Activated CD4-positive, alpha-beta T cell treated with anti-CD3 and anti-CD28 coated beads for 36 hours (primary cell): ENCODE data around the gene DYNLT3. TPM values are rescaled to one million over a fixed set of nuclear protein-coding genes. Genes with fewer than 3 reads are reported as not detected.

Experiments
- ATAC-seq: fragments of 200-7000 bp; cut with Tn5 transposase; one replicate; pipeline ENCODE4 v1.10.0; 2021; ENCODE audit warnings: mild to moderate bottlenecking, moderate library complexity
- CTCF ChIA-PET: fragments of 350-600 bp; sonication (Branson Sonifier 250); formaldehyde crosslinking; loops from one replicate; lab custom pipeline; 2021; ENCODE audit warnings: antibody characterized with exemption; lab: Charles Lee
- POLR2A ChIA-PET: fragments of 350-600 bp; sonication (Branson Sonifier 250); formaldehyde crosslinking; loops from one replicate; lab custom pipeline; 2021; ENCODE audit warnings: antibody characterized with exemption, inconsistent platforms; lab: Charles Lee
- DNase-seq: peaks from one replicate; pipeline ENCODE4 v3.0.0-alpha.2; 2020
- H3K27ac Mint-ChIP-seq: one replicate; pipeline ENCODE4 v1.8.0; 2021; ENCODE audit warnings: mixed read lengths
- H3K27me3 Mint-ChIP-seq: one replicate; pipeline ENCODE4 v1.8.0; 2021; ENCODE audit warnings: mixed read lengths
- H3K36me3 Mint-ChIP-seq: one replicate; pipeline ENCODE4 v1.8.0; 2021; ENCODE audit warnings: low read depth, mixed read lengths
- H3K4me1 Mint-ChIP-seq: one replicate; pipeline ENCODE4 v1.8.0; 2021; ENCODE audit warnings: mixed read lengths
- H3K4me3 Mint-ChIP-seq: one replicate; pipeline ENCODE4 v1.8.0; 2021; ENCODE audit warnings: mild to moderate bottlenecking, moderate library complexity, mixed read lengths
- H3K9me3 Mint-ChIP-seq: one replicate; pipeline ENCODE4 v1.8.0; 2021; ENCODE audit warnings: low read depth, mixed read lengths
- intact Hi-C, 2 experiments: fragments of 100-400 bp; cut with DNase I in 1 of 2; cut with micrococcal nuclease in 1 of 2; formaldehyde crosslinking; loops; one replicate each; pipeline versions ENCODE4 v1.14.2 to v1.15.1; 2022 to 2024; cut with DNase I, micrococcal nuclease
- total RNA-seq, 2 experiments: library from RNA; stranded (reverse); gene quantifications; one replicate each; pipeline ENCODE4 v1.2.3, GENCODE V29; 2021

DYNLT3 gene
- total RNA-seq, 2 experiments from 2014 or later = 16.1 to 16.8 TPM

DNA sequence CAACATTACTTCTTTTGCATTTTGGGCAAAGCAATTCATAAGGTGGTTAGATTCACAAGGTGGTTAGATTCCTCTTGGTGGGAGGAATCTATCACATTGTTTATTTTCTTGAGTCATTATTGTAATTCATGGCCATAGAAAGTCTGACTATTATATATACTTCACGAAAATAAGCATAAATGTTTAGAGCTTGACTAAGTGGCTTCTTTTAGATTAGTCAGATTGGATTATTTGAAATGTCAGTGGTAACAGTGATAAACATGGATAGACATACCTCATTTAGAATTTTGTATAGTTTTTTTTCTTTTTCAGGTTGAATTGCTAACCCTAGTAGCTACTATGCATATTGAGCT, 24.9 kb upstream of the DYNLT3 start:
- DNase-seq (no peak), ATAC-seq (peak; percentile 30)
- Mint-ChIP-seq H3K27me3 (peaks cover 5% of the 10 kb centered on the region), H3K4me3 (no peak overlapping the region), H3K36me3 (no peaks in the 10 kb centered on the region), H3K4me1 (peaks cover 10% of the 10 kb centered on the region), H3K9me3 (no peaks in the 10 kb centered on the region), H3K27ac (no peak overlapping the region)
- ChIA-PET POLR2A (no interaction called here), CTCF (interaction anchor here (0.9 kb wide), 1 partner anchor 117 kb away, joined by 3 read pairs; no protein-coding TSS in a partner anchor)
- intact Hi-C loops = no loop called here

DNA sequence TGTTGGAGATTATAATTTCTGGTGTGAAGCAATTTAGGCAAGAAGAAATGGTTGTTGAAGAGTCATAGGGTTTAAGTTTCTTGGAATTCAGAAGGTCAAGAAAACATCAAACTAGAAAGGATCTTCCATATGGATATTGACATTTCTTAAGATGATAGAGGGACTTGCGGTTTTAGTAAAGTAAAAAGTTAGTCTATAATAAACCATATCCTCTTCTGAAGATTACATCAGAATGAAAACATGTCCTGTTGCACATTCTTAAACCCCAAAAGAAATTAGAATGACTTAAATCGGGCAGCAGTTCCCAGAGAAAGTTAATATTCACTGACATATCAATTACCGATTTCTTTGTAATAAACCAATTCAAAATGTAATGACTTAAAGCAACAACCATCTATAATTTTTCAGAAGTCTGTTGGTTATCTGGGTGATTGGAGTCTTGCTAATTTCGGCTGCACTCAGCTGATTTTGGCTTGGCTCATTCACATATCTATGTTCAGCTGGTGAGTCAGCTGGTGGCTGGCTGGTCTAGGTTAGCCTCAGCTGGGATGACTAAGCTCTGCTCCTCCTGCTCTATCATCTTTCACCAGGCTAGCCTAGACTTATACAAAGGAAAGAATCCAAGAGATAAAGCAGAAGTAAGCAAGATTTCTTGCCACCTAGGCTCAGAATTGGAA, 24.4 kb upstream of the DYNLT3 start:
- ATAC-seq (peak; percentile 78), DNase-seq (peak; percentile 42)
- Mint-ChIP-seq H3K27me3 (peaks cover 5% of the 10 kb centered on the region), H3K9me3 (no peaks in the 10 kb centered on the region), H3K36me3 (no peaks in the 10 kb centered on the region), H3K4me3 (no peak overlapping the region), H3K27ac (no peak overlapping the region), H3K4me1 (peaks cover 10% of the 10 kb centered on the region)
- POLR2A ChIA-PET = no interaction called here
- CTCF ChIA-PET = interaction anchor here (0.9 kb wide), 1 partner anchor 117 kb away, joined by 3 read pairs; no protein-coding TSS in a partner anchor
- intact Hi-C loops = no loop called here

DNA sequence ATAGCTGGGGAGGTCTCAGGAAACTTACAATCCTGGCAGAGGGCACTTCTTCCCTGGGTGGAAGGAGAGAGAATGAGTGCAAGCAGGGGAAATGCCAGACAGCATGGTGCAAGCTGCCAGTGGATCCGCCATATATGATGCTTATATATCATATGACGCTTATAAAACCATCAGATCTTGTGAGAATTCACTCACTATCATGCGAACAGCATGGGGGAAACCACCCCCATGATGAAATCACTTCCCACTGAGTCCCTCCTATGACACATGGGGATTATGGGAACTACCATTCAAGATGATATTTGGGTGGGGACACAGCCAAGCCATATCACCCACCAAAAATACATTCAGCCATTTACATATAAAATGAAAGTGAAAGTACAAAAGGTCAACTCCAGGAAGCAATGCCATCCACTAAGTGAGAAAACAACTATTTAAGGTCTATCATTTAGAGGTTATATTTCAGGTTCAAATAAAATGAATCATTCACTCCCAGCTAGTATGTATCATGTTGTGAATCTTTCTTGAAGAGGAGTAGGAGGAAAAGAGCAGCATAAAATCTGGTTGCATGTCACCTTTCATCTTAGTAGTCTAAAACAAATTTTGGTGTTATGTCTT, 20.3 kb upstream of the DYNLT3 start:
- peaks cover 5% of the 10 kb centered on the region for H3K27me3 Mint-ChIP-seq
- no peak overlapping the region for H3K4me3 Mint-ChIP-seq
- peak; percentile 9 for DNase-seq
- POLR2A ChIA-PET = no interaction called here
- intact Hi-C loops = no loop called here
- no peaks in the 10 kb centered on the region for H3K36me3 Mint-ChIP-seq
- no peak overlapping the region for H3K27ac Mint-ChIP-seq
- peaks cover 10% of the 10 kb centered on the region for H3K4me1 Mint-ChIP-seq
- H3K9me3 Mint-ChIP-seq = no peaks in the 10 kb centered on the region
- ATAC-seq = peak; percentile 69
- CTCF ChIA-PET = interaction anchor here (0.5 kb wide), 1 partner anchor 358 kb away, joined by 3 read pairs; no protein-coding TSS in a partner anchor

DNA sequence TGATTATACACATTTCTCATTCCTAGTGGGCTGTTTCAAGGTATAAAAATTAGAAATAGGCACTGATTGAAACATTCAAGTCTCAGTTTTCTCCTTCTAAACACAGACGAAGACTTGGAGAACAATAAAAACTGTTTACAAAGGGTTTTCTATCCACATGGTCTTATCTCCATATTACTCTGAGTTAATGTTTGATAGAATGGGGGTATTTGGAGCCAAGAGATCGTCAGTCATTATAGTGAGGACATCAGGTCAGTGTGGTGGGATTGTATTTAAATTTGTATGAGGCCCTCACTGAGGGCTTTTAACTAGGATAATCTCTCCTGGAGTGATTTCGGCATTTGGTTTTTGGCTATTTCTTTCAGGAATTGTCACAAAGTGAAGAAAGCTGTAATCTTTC, 16.4 kb upstream of the DYNLT3 start:
- ChIA-PET POLR2A (no interaction called here), CTCF (interaction anchor here (1.2 kb wide), 1 partner anchor 119 kb away, joined by 3 read pairs; no protein-coding TSS in a partner anchor)
- DNase-seq (no peak), ATAC-seq (no peak)
- peaks cover 10% of the 10 kb centered on the region for H3K27me3 Mint-ChIP-seq
- H3K36me3 Mint-ChIP-seq = no peaks in the 10 kb centered on the region
- peaks cover 10% of the 10 kb centered on the region for H3K4me1 Mint-ChIP-seq
- intact Hi-C loops = no loop called here
- H3K4me3 Mint-ChIP-seq = no peak overlapping the region
- H3K27ac Mint-ChIP-seq = no peak overlapping the region
- H3K9me3 Mint-ChIP-seq = no peaks in the 10 kb centered on the region

DNA sequence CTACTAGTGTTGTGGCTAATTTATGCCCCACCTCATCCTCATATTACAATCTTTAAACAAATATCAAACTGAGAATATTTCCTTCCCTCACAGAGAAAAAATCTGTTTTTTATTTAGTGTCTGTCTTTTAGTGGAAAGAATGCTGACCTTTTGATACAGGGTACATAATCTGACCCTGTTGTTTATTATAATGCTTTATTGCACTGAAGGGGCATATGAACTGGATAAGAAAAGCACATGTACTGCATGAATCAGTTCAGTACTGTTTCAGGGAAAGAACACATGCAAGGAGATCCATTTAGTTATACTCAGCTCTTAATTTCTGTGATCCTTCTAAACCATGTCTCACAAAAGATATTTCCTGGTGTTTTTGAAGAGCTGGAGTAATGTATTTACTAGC, 15.5 kb upstream of the DYNLT3 start:
- H3K9me3 Mint-ChIP-seq = no peaks in the 10 kb centered on the region
- intact Hi-C loops = no loop called here
- no peaks in the 10 kb centered on the region for H3K36me3 Mint-ChIP-seq
- peaks cover 4% of the 10 kb centered on the region for H3K4me1 Mint-ChIP-seq
- no peak overlapping the region for H3K4me3 Mint-ChIP-seq
- CTCF ChIA-PET = interaction anchor here (1.2 kb wide), 1 partner anchor 118 kb away, joined by 3 read pairs; no protein-coding TSS in a partner anchor
- no peak overlapping the region for H3K27ac Mint-ChIP-seq
- POLR2A ChIA-PET = no interaction called here
- no peak for ATAC-seq
- H3K27me3 Mint-ChIP-seq = peaks cover 10% of the 10 kb centered on the region
- no peak for DNase-seq

DNA sequence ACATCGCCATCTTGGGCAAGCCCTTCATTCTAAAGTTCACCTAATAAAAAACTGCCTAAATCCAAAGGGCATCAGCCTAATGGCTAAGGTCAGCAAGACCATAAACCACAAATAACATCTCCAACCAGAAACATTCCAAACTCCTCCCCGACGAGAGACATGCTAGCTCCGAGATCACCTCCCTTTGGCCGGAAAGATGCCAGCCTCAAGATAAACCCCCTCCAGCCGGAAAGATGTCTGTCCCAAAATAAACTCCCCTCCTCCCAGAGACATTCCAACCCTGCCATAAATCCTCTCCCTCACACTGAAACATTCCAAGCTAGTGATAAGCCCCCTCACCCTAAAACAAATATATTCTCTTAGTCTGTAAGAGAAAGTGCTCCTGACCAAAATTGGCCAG, 13.3 kb upstream of the DYNLT3 start:
- intact Hi-C loops = no loop called here
- ChIA-PET CTCF (no interaction called here), POLR2A (no interaction called here)
- ATAC-seq (no peak), DNase-seq (no peak)
- Mint-ChIP-seq H3K4me3 (no peak overlapping the region), H3K9me3 (no peaks in the 10 kb centered on the region), H3K36me3 (no peaks in the 10 kb centered on the region), H3K27me3 (peaks cover 10% of the 10 kb centered on the region), H3K27ac (no peak overlapping the region), H3K4me1 (no peaks in the 10 kb centered on the region)

DNA sequence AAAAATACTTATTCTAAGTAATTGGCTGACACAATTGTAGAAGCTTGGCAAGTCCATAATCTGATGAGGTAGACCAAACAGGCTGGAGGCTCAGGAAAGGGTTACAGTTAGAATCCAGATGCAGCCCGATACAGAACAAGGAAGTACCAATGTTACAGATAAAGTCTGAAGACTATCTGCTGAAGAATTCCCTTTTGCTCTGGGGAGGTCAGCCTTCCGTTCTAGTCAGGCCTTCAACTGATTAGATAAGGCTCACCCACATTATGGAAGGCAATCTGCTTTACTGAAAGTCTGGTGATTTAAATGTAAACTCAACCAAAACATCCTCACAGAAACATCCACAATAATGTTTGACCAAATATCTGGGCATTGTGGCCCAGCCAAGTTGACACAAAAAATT, 7.4 kb upstream of the DYNLT3 start:
- H3K36me3 Mint-ChIP-seq = no peaks in the 10 kb centered on the region
- ChIA-PET CTCF (no interaction called here), POLR2A (no interaction called here)
- H3K4me3 Mint-ChIP-seq = no peak overlapping the region
- no peaks in the 10 kb centered on the region for H3K4me1 Mint-ChIP-seq
- ATAC-seq (no peak), DNase-seq (no peak)
- no peaks in the 10 kb centered on the region for H3K9me3 Mint-ChIP-seq
- H3K27me3 Mint-ChIP-seq = no peaks in the 10 kb centered on the region
- no peak overlapping the region for H3K27ac Mint-ChIP-seq
- intact Hi-C loops = no loop called here

DNA sequence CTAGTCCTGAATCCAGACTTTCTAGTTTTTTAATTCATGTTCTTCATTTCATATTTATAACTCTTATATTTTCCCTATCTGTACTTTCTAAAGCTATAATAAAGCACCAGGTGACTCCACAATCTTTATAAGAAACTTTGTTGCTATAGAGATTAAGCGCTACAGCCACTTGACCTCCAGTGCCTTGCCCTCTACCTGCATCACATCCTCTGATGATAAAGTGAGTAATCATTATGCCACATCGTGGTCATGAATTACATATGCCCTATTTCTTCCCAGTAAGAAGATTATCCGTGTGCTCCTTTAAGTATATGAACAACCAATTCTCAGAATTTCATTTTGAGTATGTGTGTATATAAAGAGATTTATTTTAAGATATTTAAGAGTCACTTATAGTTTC, 6.8 kb upstream of the DYNLT3 start:
- POLR2A ChIA-PET = no interaction called here
- peaks cover 4% of the 10 kb centered on the region for H3K4me1 Mint-ChIP-seq

DNA sequence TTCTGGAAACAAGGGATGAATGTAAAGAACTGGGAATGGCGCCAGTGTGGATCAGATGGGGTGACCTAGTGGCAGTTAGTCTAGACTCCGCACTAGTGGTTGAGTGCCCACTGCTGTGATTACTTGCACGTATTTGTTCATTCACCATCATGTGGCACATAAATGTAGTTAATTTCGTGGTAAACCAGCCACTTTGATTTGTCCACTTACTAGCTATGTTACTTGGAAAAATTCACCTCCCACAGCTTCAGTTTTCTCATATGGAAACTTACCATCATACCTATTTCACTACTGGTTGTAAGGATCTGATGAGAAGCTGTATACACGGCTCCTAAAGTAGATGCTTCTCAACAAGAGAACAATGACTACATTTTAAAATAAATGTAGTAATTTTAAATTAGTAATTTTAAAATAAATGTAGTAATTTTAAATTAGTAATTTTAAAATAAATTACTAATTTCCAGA, 394 bp upstream of the DYNLT3 start:
- no peak for DNase-seq
- H3K4me3 Mint-ChIP-seq = peak overlapping the region; percentile 69
- POLR2A ChIA-PET = no interaction called here
- H3K4me1 Mint-ChIP-seq = peaks cover 27% of the 10 kb centered on the region
- peak overlapping the region; percentile 87 for H3K27ac Mint-ChIP-seq
- peaks cover 3% of the 10 kb centered on the region for H3K36me3 Mint-ChIP-seq
- ATAC-seq = peak; percentile 27
- CTCF ChIA-PET = interaction anchor here (0.7 to 1.8 kb wide), 2 partner anchors 102 to 950 kb away, joined by 3 to 5 read pairs; no protein-coding TSS in a partner anchor
- H3K9me3 Mint-ChIP-seq = no peaks in the 10 kb centered on the region
- intact Hi-C loops = loop anchor here in 1 of 2 experiments (2.0 to 10.0 kb wide), 3 partner anchors 93 to 477 kb away; partner anchors contain the start of gene RPGR
- H3K27me3 Mint-ChIP-seq = no peaks in the 10 kb centered on the region

More for the DNA sequence above, 6.8 kb upstream of the DYNLT3 start:
- intact Hi-C loops = no loop called here
- ATAC-seq (peak; percentile 30), DNase-seq (no peak)
- H3K27me3 Mint-ChIP-seq = no peaks in the 10 kb centered on the region
- CTCF ChIA-PET = no interaction called here
- no peak overlapping the region for H3K4me3 Mint-ChIP-seq
- no peaks in the 10 kb centered on the region for H3K9me3 Mint-ChIP-seq
- H3K27ac Mint-ChIP-seq = no peak overlapping the region
- H3K36me3 Mint-ChIP-seq = no peaks in the 10 kb centered on the region

DNA sequence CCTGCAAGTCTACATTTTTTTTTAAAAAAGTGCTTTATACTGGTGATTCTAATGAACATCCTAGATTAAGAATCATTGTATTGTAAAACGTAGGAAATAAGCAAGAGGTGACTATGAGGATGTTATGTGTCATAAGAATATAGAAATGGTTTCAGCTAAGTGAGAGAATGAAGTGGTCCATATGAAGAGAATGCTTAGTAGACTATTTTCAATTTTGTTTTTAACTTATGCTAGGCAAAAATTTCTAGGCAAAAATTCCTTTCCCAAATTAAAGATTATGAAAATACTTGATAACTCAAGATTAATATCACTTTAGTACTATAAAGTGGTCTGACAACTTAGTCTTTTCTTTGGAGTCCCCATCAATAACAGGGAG, 825 bp downstream of the DYNLT3 start:
- H3K27me3 Mint-ChIP-seq = no peaks in the 10 kb centered on the region
- ATAC-seq = peak; percentile 34
- H3K9me3 Mint-ChIP-seq = no peaks in the 10 kb centered on the region
- ChIA-PET POLR2A (no interaction called here), CTCF (interaction anchor here (1.2 kb wide), 1 partner anchor 22 kb away, joined by 4 read pairs; no protein-coding TSS in a partner anchor)
- no peak for DNase-seq
- peak overlapping the region; percentile 69 for H3K4me3 Mint-ChIP-seq
- intact Hi-C loops = loop anchor here (1.0 to 10.0 kb wide), 4 partner anchors 92 to 478 kb away; partner anchors contain the start of gene RPGR (in 1 of the 2)
- peak overlapping the region; percentile 80 for H3K27ac Mint-ChIP-seq
- H3K36me3 Mint-ChIP-seq = peaks cover 3% of the 10 kb centered on the region
- peaks cover 27% of the 10 kb centered on the region for H3K4me1 Mint-ChIP-seq

DNA sequence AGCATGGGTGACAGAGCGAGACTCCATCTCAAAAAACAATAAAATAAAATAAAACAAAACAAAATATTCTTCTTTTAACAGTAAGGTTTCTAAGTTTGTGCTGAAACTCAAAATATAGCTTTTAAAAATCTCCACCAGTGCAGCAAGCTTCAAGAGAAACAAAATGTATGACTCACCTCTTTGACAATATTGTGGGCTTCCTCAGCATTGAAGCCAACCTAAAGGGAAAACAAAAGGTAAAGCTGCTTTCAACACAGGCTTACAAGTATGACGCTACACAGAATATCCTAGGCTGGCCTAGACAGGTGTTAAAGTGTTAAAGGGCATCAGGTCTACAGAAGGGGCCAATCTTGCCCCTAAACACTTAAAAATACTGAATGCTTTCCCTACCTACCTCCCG, 1.2 kb downstream of the DYNLT3 start:
- ChIA-PET POLR2A (interaction anchor here (0.9 kb wide), 1 partner anchor 100 kb away, joined by 3 read pairs; no protein-coding TSS in a partner anchor), CTCF (interaction anchor here (1.2 kb wide), 1 partner anchor 21 kb away, joined by 4 read pairs; no protein-coding TSS in a partner anchor)
- H3K4me1 Mint-ChIP-seq = peaks cover 27% of the 10 kb centered on the region
- peak overlapping the region; percentile 69 for H3K4me3 Mint-ChIP-seq
- peaks cover 3% of the 10 kb centered on the region for H3K36me3 Mint-ChIP-seq
- intact Hi-C loops = loop anchor here (1.0 to 10.0 kb wide), 4 partner anchors 91 to 479 kb away; partner anchors contain the start of gene RPGR (in 1 of the 2)
- ATAC-seq (peak; percentile 51), DNase-seq (peak; percentile 4)
- peak overlapping the region; percentile 80 for H3K27ac Mint-ChIP-seq
- H3K27me3 Mint-ChIP-seq = no peaks in the 10 kb centered on the region
- H3K9me3 Mint-ChIP-seq = no peaks in the 10 kb centered on the region
